Muscle of leg (tissue), 11 donors: ENCODE data around the gene SYT2. TPM values are rescaled to one million over a fixed set of nuclear protein-coding genes. Genes with fewer than 3 reads are reported as not detected.
"Not testable (repeated sequence)": the region's sequence is repeated elsewhere in the genome, so short reads cannot be mapped to it uniquely, and the experiment has no call there.

ENCODE experiments used
- DNase-seq: peaks from one replicate; pipeline ENCODE4 v3.0.0; 2013
- H3K27ac ChIP-seq: one replicate; pipeline ENCODE4 v1.5.1; 2013; ENCODE audit warnings: mild to moderate bottlenecking, low read length, control low read depth
- H3K27me3 ChIP-seq: one replicate; pipeline ENCODE4 v1.6.1; 2013; ENCODE audit warnings: low read length; ENCODE audit not compliant: control insufficient read depth, insufficient read depth
- H3K36me3 ChIP-seq: one replicate; pipeline ENCODE4 v1.6.1; 2013; ENCODE audit warnings: low read length; ENCODE audit not compliant: control insufficient read depth, insufficient read depth
- H3K4me1 ChIP-seq: one replicate; pipeline ENCODE4 v1.6.1; 2013; ENCODE audit warnings: low read length; ENCODE audit not compliant: control insufficient read depth, insufficient read depth
- H3K4me3 ChIP-seq: one replicate; pipeline ENCODE4 v1.5.1; 2013; ENCODE audit warnings: low read length, control low read depth
- H3K9me3 ChIP-seq: replicated peaks from 2 replicates; pipeline ENCODE4 v1.6.1; 2013; ENCODE audit warnings: low read depth, low read length; ENCODE audit not compliant: control insufficient read depth
- WGBS: methylation state at CpG from one replicate; pipeline ENCODE4 v1.1.5; 2013; ENCODE audit warnings: missing lambda C conversion rate; ENCODE audit not compliant: insufficient coverage; 5-methylcytosine and 5-hydroxymethylcytosine counted together
- polyA plus RNA-seq, 8 donors: library from polyadenylated mRNA; unstranded; fragments of 120-200 nt; gene quantifications; one replicate each; pipeline versions ENCODE4 v1.2.1 to v1.2.3, GENCODE V29; 2013; ENCODE audit warnings: inconsistent platforms in 1 of 8, low replicate concordance in 1 of 8; ENCODE audit not compliant: insufficient read length in 8 of 8, insufficient read depth in 1 of 8
- total RNA-seq: library from RNA; stranded (reverse); fragments of 120-200 nt; gene quantifications from one replicate; pipeline ENCODE4 v1.2.4, GENCODE V29; 2013

Gene SYT2
- total and polyA plus RNA-seq, 9 donors = 0.04 to 0.63 (median 0.33) TPM

GRCh38 chr1:202644219-202645096, 65.8 kb downstream of the SYT2 start:
- WGBS = 22% methylated on average over 17 of the region's 22 CpGs
- H3K9me3 ChIP-seq = no peaks in the 10 kb centered on the region
- no peak overlapping the region for H3K27ac ChIP-seq
- DNase-seq = no peak
- H3K4me3 ChIP-seq = no peak overlapping the region
- no peaks in the 10 kb centered on the region for H3K36me3 ChIP-seq
- peaks cover 58% of the 10 kb centered on the region for H3K27me3 ChIP-seq
- H3K4me1 ChIP-seq = peaks cover 27% of the 10 kb centered on the region

GRCh38 chr1:202643397-202644218, 66.6 kb downstream of the SYT2 start:
- Histone ChIP-seq H3K36me3 (no peaks in the 10 kb centered on the region), H3K9me3 (no peaks in the 10 kb centered on the region), H3K4me1 (peaks cover 20% of the 10 kb centered on the region), H3K27ac (no peak overlapping the region), H3K27me3 (peaks cover 58% of the 10 kb centered on the region), H3K4me3 (peak overlapping the region; percentile 34)
- WGBS = under 1% methylated on average over 31 of the region's 55 CpGs
- DNase-seq = no peak

DNA sequence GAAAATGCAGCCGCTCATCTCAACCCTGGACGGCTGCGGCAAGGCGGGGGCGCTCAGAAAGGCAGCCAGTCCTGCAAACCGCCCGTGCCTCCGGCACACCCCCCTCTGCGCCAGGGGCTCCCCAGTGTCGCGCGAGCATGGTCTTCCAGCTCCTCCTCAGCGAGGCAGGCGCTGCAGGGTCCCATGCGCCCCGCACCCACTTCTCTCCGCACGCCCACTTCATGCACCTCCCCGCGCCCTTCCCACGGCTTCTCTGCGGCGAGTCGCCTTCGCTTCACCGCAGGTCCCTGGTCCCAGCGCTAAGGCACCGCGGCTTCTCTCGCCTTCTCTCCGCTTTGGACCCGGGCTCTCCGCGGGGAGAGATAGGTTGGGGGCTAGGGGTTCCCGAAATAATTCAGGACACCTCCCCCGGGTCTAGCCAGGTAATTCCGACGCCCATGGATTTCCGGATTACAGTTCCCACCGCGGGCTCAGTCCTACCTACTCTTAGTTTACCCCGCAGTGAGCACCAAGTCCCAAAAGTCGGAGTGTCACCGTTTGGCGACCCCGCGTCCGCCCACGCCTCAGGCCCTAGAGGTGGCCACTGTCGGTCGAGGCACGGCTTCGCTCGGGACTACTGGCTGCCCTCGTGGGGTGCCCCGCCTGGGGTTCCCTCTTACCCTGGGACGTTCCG, 67.5 kb downstream of the SYT2 start:
- DNase-seq = no peak
- no peak overlapping the region for H3K27ac ChIP-seq
- H3K36me3 ChIP-seq = no peaks in the 10 kb centered on the region
- H3K4me3 ChIP-seq = peak overlapping the region; percentile 8
- H3K27me3 ChIP-seq = peaks cover 60% of the 10 kb centered on the region
- H3K4me1 ChIP-seq = peaks cover 23% of the 10 kb centered on the region
- 0% methylated on average over 54 of the region's 58 CpGs for WGBS
- no peaks in the 10 kb centered on the region for H3K9me3 ChIP-seq

DNA sequence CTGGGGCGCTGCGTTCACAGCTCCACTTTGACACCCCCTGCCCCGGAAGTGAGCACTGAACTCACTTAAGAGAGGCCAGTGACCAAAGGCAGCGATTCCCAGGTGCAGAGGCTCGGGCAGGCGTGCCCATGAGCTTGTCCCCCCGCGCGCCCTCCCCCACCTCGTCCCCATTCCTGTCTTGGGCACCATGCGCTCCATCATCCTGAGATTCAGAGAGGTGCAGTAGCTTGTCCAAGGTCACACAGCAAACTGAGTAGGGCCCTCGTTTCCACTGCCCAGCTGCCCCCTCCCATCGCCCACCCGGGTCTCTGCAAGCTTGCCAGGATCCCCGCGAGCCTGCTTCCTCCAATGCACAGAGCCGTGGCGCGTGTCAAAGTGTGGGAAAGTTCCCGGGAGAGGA, 68.0 kb downstream of the SYT2 start:
- WGBS = 26% methylated on average over 11 of the region's 20 CpGs
- no peak overlapping the region for H3K27ac ChIP-seq
- H3K4me1 ChIP-seq = peaks cover 23% of the 10 kb centered on the region
- H3K36me3 ChIP-seq = no peaks in the 10 kb centered on the region
- no peak overlapping the region for H3K4me3 ChIP-seq
- H3K9me3 ChIP-seq = no peaks in the 10 kb centered on the region
- H3K27me3 ChIP-seq = peaks cover 60% of the 10 kb centered on the region
- DNase-seq = no peak

DNA sequence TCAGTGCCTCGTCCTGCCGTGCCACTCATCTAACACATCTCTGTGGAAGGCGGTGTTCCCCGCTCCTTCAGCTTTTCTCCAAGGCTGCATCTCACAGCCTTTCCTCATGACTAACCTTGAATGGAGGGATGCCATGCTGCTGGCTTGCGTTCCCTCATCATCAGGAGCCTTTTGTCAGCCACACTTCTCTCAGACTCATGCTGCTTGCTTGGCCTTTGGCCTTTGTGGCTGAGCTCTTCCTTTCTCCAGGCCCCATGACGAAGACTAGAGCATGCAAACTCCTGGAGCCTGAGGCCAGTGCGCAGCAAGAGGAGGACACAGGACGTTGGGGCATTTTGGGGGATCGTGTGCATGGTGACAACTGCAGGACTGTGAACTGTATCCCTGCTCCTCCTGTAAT, 70.8 kb downstream of the SYT2 start:
- Histone ChIP-seq H3K27me3 (peaks cover 49% of the 10 kb centered on the region), H3K27ac (no peak overlapping the region), H3K4me3 (no peak overlapping the region), H3K4me1 (peaks cover 23% of the 10 kb centered on the region), H3K9me3 (no peaks in the 10 kb centered on the region), H3K36me3 (no peaks in the 10 kb centered on the region)
- 74% methylated on average over 9 of the region's 9 CpGs for WGBS
- no peak for DNase-seq

DNA sequence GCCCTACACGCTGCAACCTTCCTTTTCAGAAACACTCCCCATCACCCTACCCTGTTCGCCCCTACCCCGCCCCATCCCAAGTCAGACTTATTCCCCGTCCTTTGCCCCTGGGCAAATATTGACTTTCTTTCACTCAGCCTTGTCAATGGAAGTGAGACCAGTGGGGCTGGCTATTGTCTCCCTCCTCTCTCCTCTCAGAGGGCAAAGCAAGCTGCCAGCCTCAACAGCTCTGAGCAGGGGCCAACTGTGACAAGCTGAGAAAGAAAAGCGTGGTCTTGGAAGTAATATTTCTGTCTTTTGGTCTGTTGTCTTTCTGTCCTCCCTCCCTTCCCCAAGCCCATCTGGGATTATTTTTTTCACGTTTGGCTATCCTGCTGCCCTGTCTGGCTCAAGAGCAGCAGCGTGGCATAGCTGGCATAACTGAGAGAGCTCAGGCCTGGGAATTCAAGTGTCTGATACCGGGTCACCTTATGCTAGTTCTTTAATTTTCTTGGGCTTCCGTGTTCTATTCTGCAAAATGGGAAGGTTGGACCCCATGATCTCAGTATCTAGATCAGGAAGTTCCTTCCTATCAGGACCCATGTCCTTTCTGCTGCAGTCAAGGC, 71.5 kb downstream of the SYT2 start:
- DNase-seq, H3K27ac ChIP-seq, H3K9me3 ChIP-seq, H3K4me3 ChIP-seq, H3K36me3 ChIP-seq: not testable (repeated sequence)
- Histone ChIP-seq H3K4me1 (peaks cover 18% of the 10 kb centered on the region), H3K27me3 (peaks cover 42% of the 10 kb centered on the region)
- 62% methylated on average over 7 of the region's 9 CpGs for WGBS

- Histone ChIP-seq H3K36me3 (no peaks in the 10 kb centered on the region), H3K27me3 (peaks cover 37% of the 10 kb centered on the region), H3K4me1 (peaks cover 13% of the 10 kb centered on the region), H3K4me3 (no peak overlapping the region), H3K9me3 (no peaks in the 10 kb centered on the region), H3K27ac (no peak overlapping the region)
- peak; percentile 41 for DNase-seq
- WGBS = 33% methylated on average over 5 of the region's 7 CpGs
Measured at GRCh38 chr1:202638019-202638700, 72.1 kb downstream of the SYT2 start.

DNA sequence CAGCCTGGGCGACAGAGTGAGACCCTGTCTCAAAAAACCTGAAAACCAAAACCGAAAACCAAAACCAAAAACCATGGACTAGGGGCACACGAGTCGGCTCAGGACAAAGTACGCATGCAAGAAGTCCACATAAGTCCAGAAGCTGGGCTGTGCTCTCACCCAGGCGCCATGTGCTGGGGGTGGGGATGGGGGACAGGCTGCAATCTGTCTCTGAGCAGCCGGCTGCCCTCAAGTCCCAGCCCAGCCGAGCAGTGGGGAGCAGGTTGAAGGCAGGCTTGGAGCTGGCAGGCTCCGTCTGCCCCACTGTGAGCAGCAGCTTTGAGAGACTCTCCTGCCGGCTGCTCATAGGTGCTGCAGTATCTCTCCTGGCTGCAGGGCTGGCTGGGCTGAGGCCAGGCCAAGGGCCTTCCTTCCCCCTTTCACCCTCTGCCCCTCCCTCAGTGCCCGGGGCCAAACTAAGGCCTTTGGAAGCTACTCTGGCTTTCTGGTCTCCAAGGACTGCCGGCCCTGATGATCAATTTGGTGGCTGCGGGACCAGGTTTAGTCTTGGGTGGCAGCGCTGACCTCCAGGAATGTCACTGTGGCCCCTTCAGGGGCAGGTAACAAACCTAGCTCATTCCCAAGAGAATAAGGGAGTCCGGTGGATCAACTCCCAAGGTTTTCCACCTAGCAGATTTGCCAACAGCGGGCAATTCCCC, 72.8 kb downstream of the SYT2 start:
- H3K9me3 ChIP-seq, H3K4me3 ChIP-seq, H3K36me3 ChIP-seq, H3K4me1 ChIP-seq, DNase-seq, H3K27ac ChIP-seq: not testable (repeated sequence)
- 53% methylated on average over 10 of the region's 16 CpGs for WGBS
- H3K27me3 ChIP-seq = peaks cover 30% of the 10 kb centered on the region

DNA sequence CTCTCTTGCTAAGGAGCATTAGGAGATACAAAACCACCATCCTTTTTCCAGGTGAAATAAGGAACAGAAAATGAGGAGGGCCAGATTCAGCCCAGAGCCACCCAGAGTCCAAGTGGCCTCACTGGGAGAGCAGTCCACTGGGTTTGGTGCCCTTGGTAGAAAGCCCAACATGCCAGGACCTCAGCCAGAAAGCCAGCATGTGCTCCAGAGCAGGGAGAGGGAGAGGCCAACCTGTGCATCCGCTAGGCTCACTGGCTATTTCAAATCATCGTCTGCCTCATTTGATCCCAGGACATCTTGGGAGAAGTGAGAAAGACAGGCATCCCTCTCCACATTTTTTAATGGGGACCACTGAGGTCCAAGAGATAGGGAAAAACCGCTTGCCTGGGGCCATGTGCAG, 74.1 kb downstream of the SYT2 start:
- not testable (repeated sequence) for H3K4me1 ChIP-seq, H3K4me3 ChIP-seq, H3K27ac ChIP-seq, H3K9me3 ChIP-seq, H3K36me3 ChIP-seq, DNase-seq
- WGBS = no CpG with 5 or more reads among the region's 3 CpGs
- H3K27me3 ChIP-seq = peaks cover 23% of the 10 kb centered on the region
